Activated CD8-positive, alpha-beta memory T cell treated with anti-CD3 and anti-CD28 coated beads, Interleukin-2, amount 50 U/mL, for 24 hours (primary cell): ENCODE results near the gene EPHB2.

ENCODE experiments used
- DNase-seq: peaks from one replicate; pipeline ENCODE4 v3.0.0-alpha.2; 2020; ENCODE audit errors: extremely low read depth

Gene EPHB2

DNA sequence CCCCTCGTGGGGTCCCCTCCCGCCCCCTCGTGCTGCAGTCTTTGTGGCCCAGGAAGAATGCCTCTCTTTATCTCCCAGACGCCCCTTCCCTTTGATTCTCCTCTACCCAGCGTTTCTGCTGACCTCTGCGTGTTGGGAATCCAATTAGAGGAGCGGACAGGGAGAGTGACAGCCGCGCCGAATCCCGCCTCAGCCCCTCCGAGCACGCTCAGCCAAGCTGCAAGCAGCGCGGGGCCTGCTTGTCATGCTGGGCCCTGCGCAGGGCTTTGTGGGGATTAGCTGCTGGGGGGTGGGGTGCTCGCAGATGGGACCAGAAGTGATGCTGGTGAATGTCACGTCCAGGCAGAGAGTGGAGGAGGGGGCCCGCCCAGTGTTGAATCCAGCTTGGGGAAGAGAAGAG, 91.1 kb downstream of the EPHB2 start:
- no peak for DNase-seq

DNA sequence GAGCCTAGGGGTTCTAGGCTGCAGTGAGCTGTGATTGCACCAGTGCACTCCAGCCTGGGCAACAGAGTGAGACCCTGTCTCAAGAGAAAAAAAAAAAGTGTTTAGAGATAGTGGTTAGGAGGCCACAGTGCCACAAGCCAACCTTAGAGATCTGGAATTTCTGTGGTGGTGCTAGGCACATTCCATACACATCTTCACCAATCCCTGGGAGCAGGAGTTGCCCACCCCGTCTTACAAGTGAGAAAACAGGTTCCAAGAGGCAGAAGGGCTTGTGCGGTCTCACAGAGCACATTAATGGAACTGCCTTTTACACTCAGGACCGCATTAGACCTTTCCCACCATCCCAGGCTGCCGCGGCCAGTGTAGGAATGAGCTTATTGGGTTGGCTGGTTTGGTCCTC, 93.2 kb downstream of the EPHB2 start:
- DNase-seq = no peak

DNA sequence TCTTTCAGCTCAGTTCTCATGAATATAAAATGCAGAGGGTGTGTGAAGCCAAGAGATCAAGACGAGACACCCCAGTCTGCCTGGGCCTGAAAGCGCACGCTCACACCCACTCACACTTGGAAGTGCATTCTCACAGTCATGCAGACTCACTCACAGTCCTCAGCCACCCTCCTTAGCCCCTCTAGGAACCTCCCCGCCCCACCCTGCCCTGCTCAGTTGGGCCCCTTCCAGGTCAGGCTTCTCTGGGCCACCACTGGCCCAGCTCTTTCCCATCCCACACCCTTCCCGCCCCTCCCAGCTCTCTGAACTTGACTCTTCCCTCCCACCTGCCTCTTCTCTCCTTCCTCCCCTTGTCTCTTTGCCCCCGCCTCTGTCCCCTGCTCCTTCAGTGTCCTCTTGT, 93.8 kb downstream of the EPHB2 start:
- DNase-seq = no peak

DNA sequence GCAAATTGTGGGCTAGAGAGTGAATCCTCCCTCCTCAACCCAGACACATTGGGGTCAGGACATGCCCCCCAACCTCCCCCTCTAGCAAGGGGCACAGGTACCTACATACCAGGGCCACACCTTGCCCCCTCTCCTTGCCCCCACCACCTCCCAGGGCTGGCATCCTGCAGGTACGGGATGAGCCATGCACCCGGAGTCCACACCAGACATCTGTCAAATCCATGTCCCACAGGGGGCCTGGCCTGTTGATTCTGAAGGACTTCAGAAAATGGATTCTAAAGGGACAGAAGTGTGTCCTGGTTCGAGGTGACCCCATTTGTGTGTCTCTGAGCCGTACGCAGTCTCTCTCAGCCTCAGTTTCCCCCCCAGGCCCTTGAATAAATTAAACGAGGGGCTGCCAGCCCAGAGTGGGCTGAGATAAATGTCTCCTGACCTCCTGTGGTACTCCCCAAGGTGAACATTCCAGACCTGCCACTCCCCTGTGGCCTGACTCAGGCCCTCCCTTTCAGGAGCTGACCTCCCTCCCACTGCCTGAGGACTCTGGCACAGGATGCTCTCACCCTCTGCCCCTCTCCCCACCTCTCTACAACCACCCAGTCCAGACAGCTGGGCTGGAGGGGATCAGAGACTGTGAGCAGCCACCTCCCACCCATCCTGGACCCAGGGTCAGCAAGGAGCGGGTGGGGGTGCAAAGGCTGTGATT, 94.5 kb downstream of the EPHB2 start:
- no peak for DNase-seq

DNA sequence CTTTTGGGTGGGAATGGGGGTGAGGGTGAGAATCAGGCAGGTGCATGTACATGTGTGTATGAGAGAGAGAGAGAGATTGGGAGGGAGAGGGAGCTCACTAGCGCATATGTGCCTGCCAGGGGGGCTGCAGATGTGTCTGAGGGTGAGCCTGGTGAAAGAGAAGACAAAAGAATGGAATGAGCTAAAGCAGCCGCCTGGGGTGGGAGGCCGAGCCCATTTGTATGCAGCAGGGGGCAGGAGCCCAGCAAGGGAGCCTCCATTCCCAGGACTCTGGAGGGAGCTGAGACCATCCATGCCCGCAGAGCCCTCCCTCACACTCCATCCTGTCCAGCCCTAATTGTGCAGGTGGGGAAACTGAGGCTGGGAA, 95.0 kb downstream of the EPHB2 start:
- DNase-seq = no peak

DNA sequence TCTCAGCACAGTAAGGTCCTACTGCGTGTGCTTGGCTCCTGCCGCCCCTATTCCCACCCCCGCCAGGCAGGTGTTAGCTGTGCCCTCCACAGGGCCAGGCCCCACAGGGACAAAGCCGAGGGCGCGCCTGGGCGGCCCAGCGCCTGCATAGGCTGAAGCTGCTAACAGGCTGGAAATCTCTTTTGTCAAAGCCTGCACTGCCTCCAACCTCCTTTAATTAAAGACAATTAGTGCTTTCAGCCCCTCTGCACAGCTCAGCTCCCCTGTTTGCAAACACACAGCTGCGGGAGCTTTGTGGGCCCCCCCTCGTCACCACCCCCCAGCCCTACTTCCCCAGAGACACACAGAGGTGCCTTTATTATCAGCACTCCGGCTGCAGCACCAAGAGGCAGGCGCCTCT, 95.9 kb downstream of the EPHB2 start:
- DNase-seq = no peak

DNA sequence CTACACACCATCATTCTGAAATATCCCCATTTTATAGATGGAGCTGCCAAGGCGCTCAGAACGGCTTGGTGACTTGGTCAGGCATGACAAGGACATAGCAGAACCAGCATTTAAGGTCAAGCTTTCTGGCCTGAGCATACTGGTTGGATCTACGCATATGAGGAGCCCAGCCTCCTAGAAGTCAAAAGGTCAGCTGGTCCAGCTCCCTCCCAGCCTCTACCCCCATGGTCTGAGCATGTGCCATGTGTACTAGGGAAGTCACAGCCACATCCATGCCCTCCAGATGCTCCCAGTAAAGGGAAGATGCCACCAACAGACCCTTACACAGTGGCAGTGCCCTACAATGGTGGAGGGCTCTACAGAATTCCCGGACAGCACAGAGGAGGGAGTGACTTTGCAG, 96.7 kb downstream of the EPHB2 start:
- no peak for DNase-seq

DNA sequence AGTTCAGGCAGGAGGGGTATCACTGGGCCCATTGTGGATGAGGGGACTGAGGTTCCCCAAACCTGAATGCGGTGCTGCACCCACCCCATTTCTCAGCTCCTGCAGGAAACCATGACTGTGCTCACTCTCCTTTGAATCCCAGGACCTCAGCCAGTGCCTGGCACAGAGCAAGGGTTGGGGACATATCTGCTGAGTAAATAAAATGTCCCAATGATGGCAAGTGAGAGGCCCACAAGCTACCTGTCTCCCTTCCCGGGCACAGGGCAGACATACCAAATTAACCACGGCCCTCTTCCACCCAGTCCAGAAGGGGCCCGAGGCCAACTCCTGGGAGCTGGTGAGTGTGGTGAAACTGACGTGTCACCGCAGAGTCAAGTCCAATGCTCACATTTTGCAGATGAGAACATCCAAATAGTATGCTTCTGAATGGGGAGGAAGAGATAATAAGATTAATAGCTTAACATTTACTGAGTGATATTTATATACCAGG, 97.6 kb downstream of the EPHB2 start:
- no peak for DNase-seq

DNA sequence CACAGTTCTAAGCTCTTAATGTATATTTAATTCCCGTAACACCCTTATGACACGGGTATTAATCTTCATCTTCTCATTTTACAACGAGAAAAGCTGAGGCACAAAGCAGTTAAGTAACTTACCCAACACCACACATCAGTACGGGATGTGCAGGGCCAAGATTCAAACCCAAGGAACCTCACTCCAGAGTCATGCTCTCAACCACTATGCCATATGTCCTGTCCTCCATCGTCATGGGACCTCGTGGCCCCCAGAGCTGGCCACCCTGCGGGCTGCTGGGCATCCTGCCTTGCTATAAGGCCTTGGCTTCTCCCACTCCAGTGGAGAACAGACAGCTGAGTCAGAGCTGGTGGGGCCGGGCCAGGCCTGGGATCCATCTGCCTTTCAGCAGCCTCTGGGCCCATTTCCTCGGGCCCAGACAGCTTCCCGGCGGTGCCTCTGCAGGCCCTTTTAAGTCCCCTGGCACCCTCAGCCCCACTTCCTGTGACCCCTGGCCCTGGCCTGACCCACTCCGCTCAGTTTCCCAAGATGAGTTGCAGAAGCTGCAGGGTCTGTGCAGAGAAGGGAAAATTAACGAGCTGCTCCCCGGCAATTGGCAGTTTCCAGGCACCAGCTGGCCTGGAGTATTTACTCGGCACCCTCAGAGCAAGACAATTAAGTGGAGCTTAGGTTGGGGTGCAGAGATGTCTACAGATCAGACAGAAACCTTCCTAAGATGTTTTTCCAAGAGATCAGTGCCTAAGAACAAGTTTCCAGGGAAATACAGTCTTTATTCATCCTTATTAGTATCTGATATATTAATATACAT, 98.2 kb downstream of the EPHB2 start:
- DNase-seq = no peak

DNA sequence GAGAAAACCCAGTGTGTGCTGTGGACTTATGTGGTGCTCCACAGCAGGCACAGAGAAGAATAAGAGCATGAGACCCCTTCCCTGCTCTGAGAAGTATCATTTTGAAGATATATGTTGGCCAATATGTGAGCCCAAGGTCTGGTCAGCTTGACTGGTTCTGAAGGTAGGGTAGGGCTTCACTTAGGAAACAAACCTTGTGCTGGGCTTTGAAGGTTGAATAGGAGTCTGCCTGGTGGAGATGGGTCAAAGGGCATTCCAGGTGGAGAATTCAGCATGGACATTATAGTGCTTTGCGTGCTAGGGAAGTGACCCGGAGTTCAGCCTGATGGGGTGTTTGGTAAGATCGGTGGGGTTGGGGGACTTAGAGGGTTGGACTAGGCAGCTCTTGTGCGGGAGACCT, 99.1 kb downstream of the EPHB2 start:
- no peak for DNase-seq

DNA sequence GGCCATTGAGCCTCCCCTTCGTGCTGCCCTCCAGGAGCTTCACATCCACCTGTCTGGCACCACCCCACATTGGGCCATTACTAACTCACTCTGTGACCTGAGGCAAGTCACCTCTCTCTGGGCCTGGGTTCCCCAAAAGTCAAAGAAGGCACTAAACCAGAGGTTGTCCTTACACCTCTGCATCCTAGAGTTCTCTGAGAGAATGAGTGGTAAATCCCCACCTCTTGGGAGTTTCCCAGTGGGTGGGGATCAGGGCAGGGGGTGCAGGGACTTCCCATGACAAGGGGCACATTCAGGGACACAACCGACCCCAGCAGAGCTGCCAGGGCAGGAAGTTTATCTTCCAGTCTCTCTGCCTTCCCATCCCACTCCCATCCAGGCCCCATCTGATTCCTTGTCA, 99.7 kb downstream of the EPHB2 start:
- no peak for DNase-seq

DNA sequence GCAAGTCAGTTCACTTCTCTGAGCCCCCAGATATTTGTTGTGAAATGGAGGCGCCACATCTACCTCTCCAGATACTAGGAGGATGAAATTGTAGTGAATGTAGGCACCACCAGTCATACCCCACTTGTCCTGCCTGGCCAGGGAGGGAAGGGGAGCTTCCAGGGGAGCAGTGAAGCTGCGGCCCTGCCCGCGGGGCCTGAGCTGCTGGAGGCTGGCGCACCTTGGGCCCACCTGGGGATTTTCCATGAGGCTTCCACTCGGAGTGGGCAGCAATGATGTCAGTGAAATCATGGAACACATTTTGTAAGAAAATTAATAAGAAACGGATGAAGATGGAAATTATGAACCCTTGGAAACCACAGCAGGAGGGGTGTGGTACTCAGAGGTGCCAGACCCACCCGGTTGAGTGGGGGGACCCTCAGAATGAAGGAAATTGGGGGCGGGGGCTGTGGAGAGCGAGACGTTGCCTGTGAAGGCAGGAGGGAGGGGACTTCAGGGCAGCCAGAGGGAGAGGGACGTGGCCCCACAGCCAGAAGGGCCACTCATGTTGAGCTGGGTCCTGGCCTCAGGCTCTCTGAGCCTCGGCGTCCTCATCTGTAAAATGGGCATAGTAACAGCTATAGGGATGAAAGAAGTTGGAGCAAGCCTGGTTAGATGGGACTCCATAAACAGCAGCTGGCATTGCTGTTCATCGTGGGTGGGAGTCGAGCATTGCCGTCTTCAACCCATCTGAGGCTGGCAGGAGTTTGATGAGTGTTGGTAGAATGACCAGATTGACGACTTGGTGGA, 101.6 kb downstream of the EPHB2 start:
- DNase-seq = no peak

DNA sequence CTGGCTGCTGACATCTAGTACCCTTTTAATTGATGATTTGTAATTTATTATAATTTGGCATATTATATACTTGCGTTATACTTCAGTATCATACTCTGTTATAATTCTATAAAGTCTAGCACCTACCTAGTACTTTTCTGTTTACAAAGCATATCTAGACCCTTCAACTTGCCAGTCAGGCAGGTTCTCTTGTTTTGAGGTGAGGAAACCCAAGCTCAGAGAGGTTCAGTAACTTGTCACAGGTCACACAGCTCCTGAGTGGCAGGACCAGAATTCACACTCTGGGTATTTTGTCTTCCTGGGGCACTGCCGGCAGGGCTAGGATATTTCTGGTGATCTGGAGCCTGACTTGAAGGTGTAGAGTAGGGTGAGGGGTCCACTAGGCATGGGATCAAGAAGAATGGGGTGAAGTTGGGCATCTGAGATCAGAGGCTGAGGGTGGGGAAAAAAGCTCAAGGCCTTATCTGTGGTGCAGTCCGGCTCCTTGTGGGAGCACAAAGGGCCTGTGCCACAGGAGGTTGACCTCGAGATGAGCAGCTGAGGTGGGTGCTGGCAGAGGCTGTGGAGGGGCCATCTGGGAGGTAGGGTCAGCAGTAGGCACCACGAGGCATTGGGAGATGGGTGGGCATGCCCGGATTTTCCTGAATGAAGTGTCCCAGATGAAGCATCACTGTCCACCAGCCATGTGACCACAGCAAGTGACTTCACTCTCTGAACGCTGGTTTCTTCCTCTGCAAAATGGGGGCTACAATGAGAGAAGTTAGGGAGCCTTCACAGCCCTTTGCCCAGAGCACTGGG, 102.6 kb downstream of the EPHB2 start:
- DNase-seq = no peak

DNA sequence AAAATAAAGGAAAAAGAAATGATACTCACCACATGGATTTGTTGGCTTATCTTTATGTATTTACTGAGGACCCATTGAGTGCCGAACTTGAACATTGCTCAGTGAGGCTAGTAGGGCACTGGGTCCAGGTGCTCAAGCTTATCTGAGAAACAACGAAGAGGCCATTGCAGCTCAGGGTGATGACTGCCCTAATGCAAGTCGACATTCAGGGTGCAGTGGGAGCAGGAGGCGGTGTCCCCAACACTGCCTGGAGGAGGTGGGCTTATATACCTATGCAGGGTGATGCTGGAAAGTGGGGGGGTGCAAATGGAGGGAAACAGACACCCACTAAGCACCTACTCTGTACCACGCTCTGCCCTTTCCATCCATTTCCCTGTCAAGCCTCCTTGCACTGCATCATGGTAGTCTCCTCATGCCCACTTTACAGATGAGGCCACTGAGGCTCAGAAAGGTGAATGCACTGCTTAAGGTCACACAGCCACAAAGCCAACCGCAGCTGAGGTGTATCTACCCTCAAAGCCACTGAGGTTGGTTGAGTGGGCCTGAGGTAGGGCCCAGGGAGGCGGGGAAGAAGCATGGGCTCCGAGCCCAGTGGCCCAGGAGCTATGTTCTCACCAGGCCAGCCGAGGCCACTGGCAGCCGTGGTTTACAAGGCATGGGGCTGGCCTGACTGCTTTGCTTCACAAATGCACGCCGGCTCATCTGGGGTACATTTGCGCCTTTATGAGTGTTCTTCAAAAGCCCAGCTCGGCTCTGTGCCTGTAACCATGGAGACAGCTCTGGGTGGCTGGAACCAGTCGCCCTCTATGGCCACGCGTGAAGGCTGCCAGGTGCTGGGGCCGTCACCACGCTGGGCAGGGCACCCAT, 103.8 kb downstream of the EPHB2 start:
- no peak for DNase-seq

DNA sequence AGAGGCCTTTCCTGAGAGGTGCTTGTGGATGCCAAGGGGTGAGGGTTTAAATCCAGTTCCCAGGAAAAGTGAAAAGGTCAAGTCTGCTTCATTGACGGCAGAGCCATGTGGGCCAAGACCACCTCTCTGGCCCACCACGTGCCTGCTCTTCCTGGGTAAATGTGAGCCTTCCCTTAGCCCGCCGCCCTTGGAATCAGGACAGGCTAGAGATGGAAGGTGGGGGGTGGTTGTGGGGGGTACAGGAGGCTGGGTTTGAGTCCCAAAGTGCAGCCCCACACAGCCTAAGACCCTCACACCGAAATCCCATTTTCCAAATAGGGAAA, 104.4 kb downstream of the EPHB2 start:
- DNase-seq = no peak

DNA sequence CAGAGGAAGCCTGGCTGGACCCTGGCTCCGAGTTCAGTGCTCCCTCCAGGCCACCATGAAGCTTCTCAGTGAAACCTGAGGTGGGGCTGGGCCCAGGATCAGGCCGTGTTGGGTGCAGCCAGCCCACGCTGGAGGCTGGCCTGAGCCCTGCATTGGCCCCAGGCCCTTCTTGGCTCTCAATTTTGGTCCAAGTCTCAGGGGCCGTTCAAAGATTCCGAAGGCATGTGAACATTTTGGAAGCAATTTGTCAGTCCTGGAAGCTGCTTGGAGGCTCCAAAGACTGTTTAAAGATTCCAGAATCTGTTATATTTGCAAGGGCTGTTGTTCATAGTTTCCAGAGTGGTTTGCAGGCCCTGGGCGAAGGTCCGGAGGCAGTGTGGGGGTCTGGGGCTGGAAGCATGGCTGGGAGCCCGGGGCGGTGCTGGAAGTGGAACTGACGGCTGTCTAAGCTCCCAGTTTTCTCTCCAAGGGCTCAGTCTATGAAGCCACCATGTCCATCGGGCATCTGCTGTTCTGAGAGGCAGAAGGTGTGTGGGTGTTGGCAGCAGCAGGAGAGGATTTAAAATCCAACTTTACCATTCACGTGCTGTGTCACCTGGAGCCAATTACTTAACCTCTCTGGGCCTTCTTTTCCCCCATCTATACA, 104.9 kb downstream of the EPHB2 start:
- DNase-seq = no peak

DNA sequence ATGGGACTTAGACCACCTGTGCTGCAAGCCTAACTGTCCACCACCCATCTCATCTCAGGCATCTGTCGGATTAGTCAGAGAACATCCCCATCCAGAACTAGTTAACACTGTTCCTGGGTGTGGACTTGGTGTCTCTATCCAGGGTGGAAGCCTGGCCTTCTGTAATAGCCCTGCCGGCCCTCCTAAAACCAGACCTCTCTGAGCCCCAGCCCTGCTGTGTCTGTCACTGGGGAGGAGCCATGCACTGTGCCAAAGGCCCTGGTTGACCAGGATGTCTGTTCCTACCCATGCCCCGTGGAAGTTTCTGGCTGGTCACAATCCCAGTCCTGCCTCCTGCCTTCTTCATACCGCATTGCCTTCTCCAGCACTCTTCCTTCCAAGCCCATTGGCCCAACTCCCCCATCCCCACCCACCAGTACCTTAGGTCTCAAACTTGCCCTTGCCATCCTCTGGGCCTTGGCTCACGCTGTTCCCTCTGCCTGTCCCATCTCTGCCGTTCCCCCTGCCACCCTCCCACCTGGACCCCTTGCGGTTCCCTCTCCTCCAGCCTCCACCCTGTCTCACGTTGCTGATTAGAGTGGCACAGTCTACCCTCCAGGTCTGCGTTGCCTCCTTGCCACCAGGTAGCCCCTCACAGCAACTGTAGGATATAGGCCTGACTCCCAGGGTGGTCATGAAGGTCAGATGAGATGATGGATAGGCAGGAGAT, 105.6 kb downstream of the EPHB2 start:
- DNase-seq = no peak

DNA sequence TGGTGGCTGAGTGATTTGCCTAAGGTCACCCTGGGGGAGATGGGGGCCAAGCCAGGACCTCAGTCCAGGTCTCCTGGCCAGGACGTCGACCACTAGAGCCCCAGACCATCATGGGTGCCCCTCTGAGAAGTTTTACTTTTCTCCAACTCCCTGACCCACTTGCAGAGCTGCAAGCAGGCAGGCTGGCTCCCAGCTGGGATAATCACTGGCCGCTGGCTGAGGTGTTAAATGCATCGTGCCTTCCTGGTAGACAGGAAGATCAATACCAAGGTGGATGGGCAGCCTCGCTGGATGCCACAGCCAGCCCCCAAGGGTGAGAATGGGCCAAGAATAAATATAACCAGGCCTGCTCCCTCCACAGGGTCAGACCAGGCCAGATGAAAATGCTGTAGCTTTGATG, 106.2 kb downstream of the EPHB2 start:
- no peak for DNase-seq

DNA sequence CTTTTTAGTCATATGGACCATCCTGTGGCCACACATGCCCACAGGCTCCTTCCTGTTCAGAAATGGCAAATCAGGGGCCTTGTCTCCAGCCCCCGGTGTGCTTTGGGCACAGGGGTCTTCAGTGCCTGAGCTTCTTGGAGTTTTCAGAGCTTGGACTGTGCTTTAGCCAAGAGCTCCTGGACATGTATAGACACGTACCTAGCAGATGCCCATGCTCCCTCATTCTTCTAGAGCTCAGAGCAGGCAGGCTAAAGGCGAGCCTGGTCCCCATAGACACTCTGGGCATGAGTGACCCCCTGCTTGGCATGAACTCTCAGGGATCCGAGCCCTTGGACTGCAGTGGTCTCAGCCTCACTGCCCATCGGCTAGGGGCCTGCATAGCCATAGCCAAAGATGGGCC, 106.8 kb downstream of the EPHB2 start:
- no peak for DNase-seq
